NCI-H2171 treated with DMSO at 0.1 percent for 48 hours (cell line): ENCODE data around the gene ABCB6.

Source experiments
- DNase-seq: peaks from one replicate; lab custom pipeline; 2025; lab: John Stamatoyannopoulos, UW

Gene ABCB6

GRCh38 chr2:219184121-219184520 lies 34.6 kb downstream of the ABCB6 start:
- peak; percentile 95 for DNase-seq

- no peak for DNase-seq
These were observed 35.5 kb downstream of the ABCB6 start for GRCh38 chr2:219183151-219183772.

- DNase-seq = no peak
These were observed 36.2 kb downstream of the ABCB6 start for GRCh38 chr2:219182331-219183150.

GRCh38 chr2:219181531-219181930 lies 37.2 kb downstream of the ABCB6 start:
- DNase-seq = no peak

GRCh38 chr2:219180961-219181360 lies 37.8 kb downstream of the ABCB6 start:
- DNase-seq = no peak

- DNase-seq = no peak
These were observed 38.9 kb downstream of the ABCB6 start for GRCh38 chr2:219179601-219180465.

GRCh38 chr2:219178377-219179175 lies 40.2 kb downstream of the ABCB6 start:
- DNase-seq = peak; percentile 46

GRCh38 chr2:219177552-219178376 lies 41.0 kb downstream of the ABCB6 start, which contains the start of gene RETREG2:
Gene RETREG2 (plus strand): TSS chr2:219178275. CDS start chr2:219178353, 78 bp downstream.
- DNase-seq = peak; percentile 91

GRCh38 chr2:219176818-219177551 lies 41.8 kb downstream of the ABCB6 start, which contains the start of gene CNPPD1:
Gene CNPPD1 (minus strand): TSS chr2:219176925. CDS start chr2:219176828, 97 bp downstream.
- peak; percentile 76 for DNase-seq

- peak; percentile 38 for DNase-seq
These were observed 42.6 kb downstream of the ABCB6 start for GRCh38 chr2:219175928-219176817.

GRCh38 chr2:219175486-219175885 lies 43.3 kb downstream of the ABCB6 start:
- DNase-seq = no peak

GRCh38 chr2:219174801-219175200 lies 44.0 kb downstream of the ABCB6 start:
- no peak for DNase-seq

GRCh38 chr2:219174146-219174545 lies 44.6 kb downstream of the ABCB6 start:
- no peak for DNase-seq

- no peak for DNase-seq
These were observed 45.6 kb downstream of the ABCB6 start for GRCh38 chr2:219173176-219173575.

GRCh38 chr2:219172231-219173154 lies 46.3 kb downstream of the ABCB6 start:
- no peak for DNase-seq

- peak; percentile 11 for DNase-seq
These were observed 47.5 kb downstream of the ABCB6 start for GRCh38 chr2:219171231-219171651.

- DNase-seq = no peak
These were observed 48.7 kb downstream of the ABCB6 start, which contains the start of gene SLC23A3 for GRCh38 chr2:219169930-219170654. Gene SLC23A3 (minus strand): TSS chr2:219170029. CDS start chr2:219169984, 45 bp downstream.
